GM18909 (cell line): ENCODE results near the gene ZPLD1.

ENCODE experiments used
- ATAC-seq: cut with Tn5 transposase; IDR thresholded peaks from one replicate; pipeline ENCODE4 v1.9.1; 2021; ENCODE audit warnings: mild to moderate bottlenecking; ENCODE audit not compliant: unreplicated experiment, poor library complexity

The ZPLD1 gene

DNA sequence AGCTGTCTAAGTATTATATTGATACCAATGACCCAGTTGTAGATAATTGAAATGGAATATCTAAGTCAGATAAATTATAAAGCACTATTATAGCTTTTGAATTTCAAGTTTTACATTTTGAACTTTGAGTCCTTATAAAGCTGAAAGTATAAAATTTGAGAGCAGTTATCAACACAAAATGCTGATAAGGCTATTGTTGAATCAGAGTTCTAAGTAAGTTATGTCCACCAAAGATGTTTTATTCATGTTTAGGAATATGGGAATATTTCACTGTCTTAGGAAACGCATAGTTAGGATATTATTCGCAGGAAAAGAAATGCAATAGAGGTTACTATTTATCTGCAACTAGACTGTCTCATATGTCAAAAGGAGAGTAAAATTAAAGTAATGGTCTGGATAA is 29.4 kb downstream of the ZPLD1 start:
- no peak for ATAC-seq

DNA sequence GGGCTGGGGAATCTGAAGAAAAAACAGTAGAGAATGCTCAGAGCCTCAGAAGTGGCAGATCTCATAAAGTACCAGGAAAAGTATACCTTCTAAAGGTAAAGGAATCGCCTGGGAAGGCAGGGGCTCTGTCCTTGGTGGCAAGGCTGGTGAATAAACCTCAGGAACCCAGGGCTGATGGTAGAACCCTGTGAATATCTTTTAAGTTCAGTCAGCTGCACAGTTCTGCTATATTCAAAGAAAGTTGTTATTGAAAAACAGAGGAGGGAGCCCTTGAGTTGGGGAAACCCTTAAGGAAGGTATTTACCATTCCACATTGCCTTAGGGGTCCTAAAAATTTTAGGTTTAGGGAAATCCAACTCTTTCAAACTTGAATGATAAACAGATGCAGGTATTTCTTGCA is 31.2 kb downstream of the ZPLD1 start:
- ATAC-seq = no peak

DNA sequence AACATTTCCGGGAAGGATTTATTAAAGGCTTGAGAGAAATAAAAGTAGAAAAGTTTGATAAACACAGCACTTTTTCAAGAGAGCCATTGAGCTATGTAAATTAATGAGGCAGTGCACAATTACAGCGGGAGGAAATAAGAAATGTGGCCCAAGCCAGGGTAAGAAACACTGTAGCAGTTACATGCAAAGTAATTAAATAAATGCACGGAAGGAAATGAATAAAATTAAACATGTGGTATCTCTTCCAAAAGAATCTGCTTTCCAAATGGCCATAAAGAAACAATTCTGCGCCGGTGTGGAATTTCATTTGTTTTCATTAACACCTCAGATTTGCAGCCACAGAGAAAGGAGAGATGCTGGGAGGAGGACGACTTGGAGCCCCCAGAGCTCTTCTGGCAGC is 35.3 kb downstream of the ZPLD1 start:
- no peak for ATAC-seq

DNA sequence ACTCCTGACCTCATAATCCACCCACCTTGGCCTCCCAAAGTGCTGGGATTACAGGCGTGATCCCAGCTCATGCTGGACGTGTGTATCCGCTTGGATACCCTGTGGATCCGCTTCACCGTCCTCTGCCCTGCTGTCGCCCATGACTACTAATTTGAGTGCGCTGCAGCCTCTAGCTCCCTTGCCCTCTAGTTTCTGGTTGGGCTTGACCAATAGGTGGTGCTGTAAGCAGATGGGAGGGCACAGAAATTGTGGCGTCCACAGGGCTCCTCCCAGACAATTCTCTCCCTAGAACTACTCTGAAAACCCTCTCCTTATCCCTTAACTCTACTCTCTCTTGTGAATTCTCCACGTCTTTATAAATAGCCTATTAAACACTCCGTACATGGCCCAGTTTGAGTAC is 36.2 kb downstream of the ZPLD1 start:
- ATAC-seq = no peak

DNA sequence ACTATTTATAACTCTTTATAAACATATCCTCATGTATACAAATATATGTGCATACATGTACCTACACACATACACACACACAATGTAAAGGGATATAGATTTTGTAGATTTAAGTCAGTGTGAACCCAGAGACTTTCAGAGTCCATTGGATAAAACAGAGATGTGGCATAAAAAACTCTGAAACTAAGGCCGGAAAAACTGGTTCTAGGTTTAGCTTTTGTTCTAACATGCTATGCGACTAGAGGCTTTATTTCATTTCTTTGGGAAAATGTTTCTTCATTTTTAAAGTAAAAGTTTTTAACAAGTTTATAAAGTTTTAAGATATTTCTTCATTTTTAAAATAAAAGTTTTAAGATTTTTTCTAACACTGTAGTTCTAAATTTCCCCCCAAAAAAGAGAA is 36.7 kb downstream of the ZPLD1 start:
- ATAC-seq = no peak

DNA sequence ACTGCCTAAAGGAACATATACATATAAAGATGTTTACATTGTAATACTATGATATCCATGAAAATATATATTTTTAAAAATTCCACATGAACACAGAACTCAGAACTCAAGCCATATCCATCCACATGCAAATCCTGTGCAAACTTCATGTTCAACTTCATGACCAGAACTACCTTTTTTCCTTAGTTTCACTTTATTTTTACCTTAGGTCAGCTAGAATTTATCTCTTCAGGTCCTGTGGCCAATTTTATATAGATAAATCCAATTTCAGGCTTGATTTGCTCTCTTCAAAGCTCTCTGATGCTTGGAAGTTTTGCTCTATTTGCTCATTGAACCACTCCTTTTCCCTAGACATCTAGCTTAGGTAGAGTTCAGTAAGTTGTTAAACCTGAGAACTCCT is 38.8 kb downstream of the ZPLD1 start:
- no peak for ATAC-seq

DNA sequence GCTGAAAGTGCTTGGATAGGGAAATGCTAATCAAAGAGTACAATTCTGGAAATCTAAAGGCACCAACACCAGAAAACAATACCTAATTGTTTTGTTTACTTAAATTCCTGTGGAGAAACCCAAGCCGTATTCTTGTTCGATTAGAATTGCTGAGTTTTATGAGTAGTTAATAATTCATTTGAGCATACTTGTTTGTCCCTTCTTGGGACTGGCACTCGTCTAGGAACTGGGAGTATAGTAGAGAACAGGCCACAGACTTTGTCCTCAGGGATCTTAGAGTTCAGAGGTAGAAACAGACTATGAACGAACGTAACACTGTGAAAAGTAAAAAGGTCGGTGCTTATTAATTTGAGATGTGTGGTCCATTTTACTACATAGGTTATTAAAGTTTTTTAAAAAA is 39.4 kb downstream of the ZPLD1 start:
- ATAC-seq = no peak

DNA sequence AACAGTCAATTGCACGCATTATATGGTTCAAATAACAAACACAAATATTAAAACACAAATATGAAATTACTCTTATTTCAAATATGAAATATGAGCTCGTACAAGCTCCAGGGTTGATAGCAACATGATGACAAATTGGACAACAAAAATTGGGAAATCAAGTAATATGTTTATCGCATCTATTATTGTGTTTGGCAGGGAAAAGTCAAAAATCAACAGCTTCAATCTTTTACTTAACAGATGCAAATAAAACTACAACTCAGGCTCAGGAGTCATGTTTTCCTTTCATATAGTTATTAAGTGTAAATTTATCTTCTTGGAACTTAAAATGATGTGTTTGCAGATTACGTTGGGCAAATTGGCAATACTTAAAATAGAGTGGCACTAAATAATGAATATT is 41.4 kb downstream of the ZPLD1 start:
- no peak for ATAC-seq

DNA sequence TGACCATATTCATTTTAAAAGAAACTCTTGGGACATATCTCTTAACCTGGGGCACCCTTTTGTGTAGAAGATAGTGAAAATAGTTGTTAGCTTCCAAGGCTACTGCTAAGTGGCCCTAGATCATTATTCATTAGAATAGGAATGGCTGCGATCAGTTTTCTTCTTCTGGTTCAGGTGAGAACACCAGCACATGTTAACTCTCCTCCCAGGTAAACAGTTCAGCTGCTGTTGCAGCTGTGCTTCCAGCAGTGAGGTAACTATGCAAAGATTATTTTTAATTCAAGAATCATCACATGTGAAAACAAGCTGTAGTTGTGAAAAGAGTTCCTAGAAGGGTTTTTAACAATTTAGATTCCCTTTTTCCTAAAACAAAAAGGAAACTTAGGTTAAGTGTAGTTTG is 43.3 kb downstream of the ZPLD1 start:
- ATAC-seq = no peak

DNA sequence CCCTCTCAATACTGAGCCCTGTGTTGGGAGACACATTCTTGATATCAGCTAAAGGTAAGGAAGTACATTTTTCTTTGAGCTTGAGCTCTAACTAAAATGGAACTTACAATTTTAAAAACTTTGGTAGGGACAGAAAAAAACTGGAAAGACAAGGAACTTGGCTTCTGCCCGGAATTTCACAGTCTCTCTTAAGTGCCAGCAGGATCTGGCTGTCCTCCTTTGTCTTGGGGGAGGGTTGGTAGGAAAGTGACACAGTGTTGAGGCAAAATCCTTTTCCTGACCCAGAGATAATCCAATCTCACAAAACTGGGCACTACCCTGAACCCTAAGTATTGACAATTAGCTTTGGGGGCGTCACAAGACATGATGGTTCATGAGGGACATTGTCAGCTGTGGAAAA is 45.3 kb downstream of the ZPLD1 start:
- no peak for ATAC-seq

DNA sequence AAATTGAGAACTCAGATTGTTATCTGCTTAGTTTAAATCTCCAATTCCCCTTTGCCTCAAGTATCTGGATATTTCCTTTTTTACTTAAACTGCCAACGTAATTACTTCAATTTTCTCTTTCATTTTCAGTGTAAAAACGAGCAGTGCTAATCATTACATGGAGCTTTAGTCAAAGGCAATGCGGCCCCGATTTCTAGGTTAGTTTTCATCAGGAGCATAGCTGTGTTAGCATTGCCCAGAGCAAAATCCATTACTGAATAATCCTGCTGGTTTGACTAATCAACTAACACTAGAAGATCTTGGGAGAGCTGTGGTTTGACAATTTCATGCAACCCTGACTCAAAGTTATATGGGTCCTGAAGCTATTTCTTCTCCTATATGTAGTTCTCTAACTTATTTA is 46.2 kb downstream of the ZPLD1 start:
- no peak for ATAC-seq

DNA sequence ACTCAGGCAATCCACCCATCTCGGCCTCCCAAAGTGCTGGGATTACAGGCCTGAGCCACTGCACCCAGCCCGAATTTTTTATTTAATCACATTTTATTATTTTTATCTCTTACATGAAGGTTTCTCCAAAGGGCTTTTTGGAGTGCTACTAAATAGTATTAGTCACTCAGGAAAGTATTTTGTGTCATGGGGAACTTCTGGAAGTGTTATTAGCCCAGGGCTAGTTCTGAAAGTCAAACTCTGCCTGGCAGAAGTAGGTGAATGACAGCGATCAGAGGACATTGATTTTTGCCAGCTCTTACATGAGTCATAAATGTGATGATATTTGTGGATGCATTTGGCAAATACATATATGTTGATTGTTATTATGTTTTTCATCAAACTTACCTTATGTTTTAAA is 48.7 kb downstream of the ZPLD1 start:
- ATAC-seq = no peak

DNA sequence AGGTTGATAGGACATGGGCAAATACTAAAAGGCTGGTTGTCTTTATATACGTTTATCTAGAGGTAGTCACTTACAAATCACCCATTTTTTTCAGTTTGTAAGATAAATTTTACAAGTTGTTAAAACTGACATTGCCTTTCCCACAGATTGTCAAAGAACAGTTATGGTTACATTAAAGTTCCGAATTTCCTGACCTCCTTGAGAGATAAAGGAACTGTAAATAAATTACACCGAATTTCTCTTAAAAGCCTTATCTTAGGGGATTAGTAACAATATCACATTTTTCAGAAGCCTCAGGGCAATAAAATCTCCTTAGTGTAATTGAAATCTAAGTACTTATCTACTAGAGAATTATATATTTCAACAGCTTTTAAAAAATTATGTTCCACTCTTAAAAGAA is 49.5 kb downstream of the ZPLD1 start:
- no peak for ATAC-seq

DNA sequence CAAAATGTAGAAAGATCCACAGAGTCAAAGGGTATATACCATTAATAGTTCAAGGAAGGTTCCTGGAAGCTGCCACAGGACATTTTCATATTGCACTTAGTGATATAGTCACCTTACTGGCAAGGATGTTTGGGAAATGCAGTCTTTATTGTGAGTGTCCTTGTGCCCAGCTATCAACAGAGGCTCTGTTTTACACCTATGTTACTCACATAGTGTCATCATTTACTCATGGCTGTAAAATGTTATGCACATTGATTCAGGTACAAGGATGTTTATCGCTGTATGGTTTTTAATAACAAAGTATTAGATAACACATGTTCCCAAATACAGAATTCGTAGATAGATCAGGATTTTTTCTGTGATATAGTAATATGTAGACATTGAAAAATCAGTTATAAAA is 50.9 kb downstream of the ZPLD1 start:
- ATAC-seq = no peak

DNA sequence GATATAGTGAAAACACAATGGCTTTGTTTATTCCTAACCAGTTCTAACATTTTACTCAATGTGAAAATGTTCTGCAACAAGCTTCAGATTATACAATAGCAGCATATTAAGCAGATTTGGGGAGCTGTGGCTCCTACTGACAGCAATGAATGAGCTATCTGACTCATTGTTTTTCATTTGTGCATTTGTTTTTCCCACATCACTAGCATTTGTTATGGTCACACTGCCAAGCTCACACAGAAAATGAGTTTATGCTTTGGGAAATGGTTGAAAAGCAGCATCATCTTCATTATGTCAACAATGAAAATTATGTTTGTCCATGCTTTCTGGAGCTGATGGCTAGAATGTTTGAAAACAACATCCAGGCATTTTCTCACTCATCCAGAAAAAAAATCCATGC is 53.5 kb downstream of the ZPLD1 start:
- ATAC-seq = no peak

DNA sequence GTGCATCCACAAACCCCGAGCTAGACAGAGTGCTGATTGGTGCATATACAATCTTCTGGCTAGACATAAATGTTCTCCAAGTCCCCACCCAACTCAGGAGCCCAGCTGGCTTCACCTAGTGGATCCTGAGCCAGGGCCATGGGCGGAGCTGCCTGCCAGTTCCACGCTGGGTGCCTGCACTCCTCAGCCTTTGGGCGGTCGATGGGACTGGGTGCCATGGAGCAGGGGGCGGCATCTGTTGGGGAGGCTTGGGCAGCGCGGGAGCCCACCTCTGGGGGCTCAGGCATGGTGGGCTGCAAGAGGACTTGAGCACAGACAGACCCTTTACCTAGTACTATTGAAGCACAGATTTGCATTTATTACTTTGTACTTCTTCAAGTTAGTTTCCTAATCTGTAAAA is 57.5 kb downstream of the ZPLD1 start:
- no peak for ATAC-seq

DNA sequence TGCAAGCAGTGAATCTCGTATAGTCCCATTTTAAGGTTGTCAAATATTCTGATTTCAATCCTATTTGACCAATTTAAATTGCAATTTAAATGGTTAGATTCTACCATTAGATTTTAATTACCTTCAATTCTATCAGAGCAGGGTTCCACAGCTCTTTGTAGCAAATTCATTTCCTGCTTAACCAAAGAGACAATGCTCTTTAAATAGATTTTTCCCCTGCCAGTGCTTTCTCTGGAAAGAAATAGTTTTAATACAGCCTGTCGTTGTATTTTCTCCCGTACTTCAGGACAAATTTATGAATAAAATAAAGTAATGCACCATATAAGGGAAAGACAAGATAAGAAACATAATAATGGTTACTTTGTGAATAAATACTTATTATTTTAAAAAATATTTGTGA is 62.8 kb downstream of the ZPLD1 start:
- no peak for ATAC-seq

DNA sequence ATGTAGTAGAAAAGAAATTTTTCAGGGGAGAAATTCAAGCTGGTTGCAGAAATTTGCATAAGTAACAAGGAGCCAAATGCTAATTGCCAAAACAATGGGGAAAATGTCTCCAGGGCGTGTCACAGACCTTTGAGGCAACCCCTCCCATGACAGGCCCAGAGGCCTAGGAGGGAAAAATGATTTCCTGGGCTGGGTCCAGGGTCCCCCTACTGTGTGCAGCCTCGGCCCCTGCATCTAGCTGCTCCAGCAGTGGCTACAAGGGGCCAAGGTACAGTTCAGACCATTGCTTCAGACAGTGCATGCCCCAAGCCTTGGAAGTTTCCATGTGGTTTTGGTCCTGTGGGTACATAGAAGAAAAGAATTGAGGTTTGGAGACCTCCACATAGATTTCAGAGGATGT is 70.7 kb downstream of the ZPLD1 start:
- no peak for ATAC-seq

DNA sequence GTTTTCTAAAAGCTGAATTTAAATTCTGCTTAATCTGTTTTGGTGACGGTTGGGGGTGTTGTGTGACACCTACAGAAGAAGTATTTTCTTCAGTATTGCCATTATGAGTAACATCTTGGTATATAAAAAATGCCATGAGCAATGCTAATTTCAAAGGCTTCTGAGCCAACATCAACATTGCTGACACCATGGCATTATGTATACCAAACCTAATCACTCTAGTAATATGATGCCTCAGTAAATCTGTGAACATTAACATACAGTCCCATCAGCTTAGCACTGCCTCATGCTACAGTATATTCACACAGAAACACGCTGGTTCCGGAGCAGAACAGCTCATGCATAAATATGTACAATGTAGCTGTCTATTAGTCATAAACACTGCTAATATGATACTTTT is 75.8 kb downstream of the ZPLD1 start:
- ATAC-seq = no peak

DNA sequence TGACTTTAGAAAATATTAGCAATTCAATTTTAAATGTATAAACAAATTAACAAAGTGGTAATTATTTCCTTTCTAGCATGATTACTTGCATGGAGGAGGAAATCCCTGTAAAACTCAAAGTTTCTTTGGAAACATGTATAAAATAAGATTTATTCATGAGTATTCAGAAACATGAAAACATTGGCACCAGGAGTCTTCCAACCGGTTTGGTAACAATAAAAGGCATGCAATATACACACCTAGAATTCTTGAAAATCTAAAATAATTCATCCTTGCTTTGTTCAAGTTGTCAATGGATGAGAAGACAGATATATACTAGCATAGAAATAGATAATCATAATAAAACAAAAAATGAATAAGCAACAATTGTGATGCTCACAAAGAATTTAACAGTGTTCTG is 76.4 kb downstream of the ZPLD1 start:
- ATAC-seq = no peak

DNA sequence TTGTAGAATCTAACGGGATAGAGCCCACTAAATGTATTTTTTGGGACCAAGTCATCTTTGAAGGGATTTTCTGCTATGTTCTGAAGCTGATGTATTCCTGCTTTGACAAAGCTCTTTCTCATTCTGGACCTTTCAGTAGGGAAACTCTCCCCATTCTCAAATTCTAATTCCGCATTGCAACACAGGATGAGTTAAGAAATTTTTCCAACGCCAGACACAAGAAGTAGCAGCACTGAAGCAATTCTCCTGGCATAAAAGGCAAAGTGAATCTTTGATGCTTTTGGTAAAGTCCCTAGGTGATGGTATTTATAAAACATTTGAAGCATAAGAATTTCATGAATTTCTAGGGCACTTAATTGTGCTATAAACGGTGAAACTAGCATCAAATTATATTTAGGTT is 76.8 kb downstream of the ZPLD1 start:
- ATAC-seq = no peak

DNA sequence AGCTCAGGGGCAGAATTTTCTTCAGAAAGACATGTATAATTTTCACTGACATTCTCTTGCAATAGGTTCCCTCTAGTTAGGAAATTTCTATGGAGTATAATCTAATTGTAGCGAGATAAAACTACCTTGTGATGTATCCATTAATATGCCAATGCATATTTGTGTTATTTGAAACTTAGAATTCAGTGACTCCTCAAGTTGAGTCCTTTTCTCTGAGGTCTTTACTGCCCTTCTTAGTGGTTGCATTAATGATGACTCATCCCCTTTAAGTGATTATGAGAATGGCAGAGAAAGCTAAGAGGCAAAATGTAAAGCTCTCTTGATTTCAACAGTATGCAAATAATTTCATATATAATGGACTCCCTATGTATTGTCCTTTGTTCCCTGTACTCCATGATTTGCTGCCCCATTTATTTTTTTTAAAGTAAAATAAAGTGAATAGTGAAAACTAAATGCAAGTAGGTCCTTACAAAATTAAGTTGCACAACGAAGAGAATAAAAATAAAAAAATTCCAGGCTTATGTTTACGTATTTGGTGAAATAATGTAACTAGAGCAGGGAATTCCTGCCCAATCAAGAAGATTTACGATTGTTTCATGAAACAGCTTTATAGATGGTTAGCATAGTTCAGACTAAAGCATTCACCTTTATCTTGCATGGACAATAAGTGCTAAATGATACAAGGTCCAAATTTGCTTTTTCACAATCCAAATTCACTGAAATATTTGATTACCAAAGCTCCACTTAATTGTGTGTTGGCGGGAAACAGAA is 78.1 kb downstream of the ZPLD1 start:
- no peak for ATAC-seq

DNA sequence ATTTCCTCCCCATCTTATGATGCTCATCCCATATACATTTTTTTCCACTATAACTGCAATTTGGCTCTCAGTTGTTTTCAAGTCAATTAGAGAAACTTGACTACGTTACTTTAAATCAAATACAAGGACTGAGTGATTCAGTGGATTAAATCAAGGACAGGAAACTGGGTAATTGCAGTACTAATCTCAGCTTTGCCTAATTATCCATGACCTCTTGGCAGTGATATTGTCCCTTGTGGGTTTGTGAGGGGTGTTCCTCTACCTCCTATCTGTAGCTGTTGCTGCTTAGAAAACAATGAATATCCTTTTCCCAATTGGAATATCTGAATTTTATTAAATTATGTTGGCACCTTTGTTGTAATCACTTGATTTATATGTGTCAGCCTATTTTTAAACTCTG is 79.4 kb downstream of the ZPLD1 start:
- no peak for ATAC-seq
